Erythroblast (primary cell): ENCODE results near the gene APOC4.

ENCODE experiments used
- GATA1 ChIP-seq: IDR thresholded peaks from 2 replicates; pipeline ENCODE4 v1.6.1; 2011; ENCODE audit warnings: low read depth, mild to moderate bottlenecking, control low read depth, low read length, moderate library complexity
- POLR2A ChIP-seq: IDR thresholded peaks from 2 replicates; pipeline ENCODE4 v1.6.1; 2011; ENCODE audit warnings: mild to moderate bottlenecking, low read length

GRCh38 chr19:44931541-44931940 is 10.5 kb upstream of the APOC4 start:
- TF ChIP-seq POLR2A, result no peak
- TF ChIP-seq GATA1, result no peak
